Smooth muscle cell (in vitro differentiated cells): ENCODE data around the gene TAF3. TPM values are rescaled to one million over a fixed set of nuclear protein-coding genes. Genes with fewer than 3 reads are reported as not detected.
A peak's percentile ranks its signal among the peaks of the same experiment; 100 is the strongest.

Source experiments
- DNase-seq: peaks from one replicate; lab custom pipeline; 2025; ENCODE audit not compliant: unreplicated experiment; lab: John Stamatoyannopoulos, UW
- H2AFZ ChIP-seq: fragments of 200-600 bp; sonication (generic); 2 replicates; pipeline ENCODE4 v1.6.0; 2016; ENCODE audit warnings: antibody characterized with exemption, low read depth, mild to moderate bottlenecking
- H3F3A ChIP-seq: fragments of 200-600 bp; sonication (generic); 2 replicates; pipeline ENCODE4 v1.6.0; 2017; ENCODE audit warnings: antibody characterized with exemption, low read depth
- H3K27ac ChIP-seq: fragments of 200-600 bp; sonication (generic); 2 replicates; pipeline ENCODE4 v1.5.1; 2016; ENCODE audit warnings: low read depth, mild to moderate bottlenecking
- H3K27me3 ChIP-seq: fragments of 200-600 bp; sonication (generic); 2 replicates; pipeline ENCODE4 v1.6.1; 2016; ENCODE audit warnings: low read depth, mild to moderate bottlenecking
- H3K36me3 ChIP-seq: fragments of 200-600 bp; sonication (generic); 2 replicates; pipeline ENCODE4 v1.5.1; 2016; ENCODE audit warnings: low read depth
- H3K4me1 ChIP-seq: fragments of 200-600 bp; sonication (generic); 2 replicates; pipeline ENCODE4 v1.5.1; 2016; ENCODE audit warnings: low read depth
- H3K4me2 ChIP-seq: fragments of 200-600 bp; sonication (generic); 2 replicates; pipeline ENCODE4 v1.6.0; 2016; ENCODE audit warnings: mild to moderate bottlenecking
- H3K4me3 ChIP-seq: fragments of 200-600 bp; sonication (generic); 2 replicates; pipeline ENCODE4 v1.5.1; 2016; ENCODE audit warnings: mild to moderate bottlenecking
- H3K79me2 ChIP-seq: fragments of 200-600 bp; sonication (generic); 2 replicates; pipeline ENCODE4 v1.6.0; 2016; ENCODE audit warnings: low read depth, mild to moderate bottlenecking
- H3K9ac ChIP-seq: fragments of 200-600 bp; sonication (generic); 2 replicates; pipeline ENCODE4 v1.6.0; 2016; ENCODE audit warnings: low read depth
- H3K9me3 ChIP-seq: fragments of 200-600 bp; sonication (generic); replicated peaks from 2 replicates; pipeline ENCODE4 v1.5.1; 2016; ENCODE audit warnings: low read depth
- H4K20me1 ChIP-seq: fragments of 200-600 bp; sonication (generic); 2 replicates; pipeline ENCODE4 v1.6.0; 2016; ENCODE audit warnings: low read depth
- WGBS: methylation state at CpG from one replicate; pipeline ENCODE4 v1.1.7; 2016; ENCODE audit warnings: low lambda C conversion rate; 5-methylcytosine and 5-hydroxymethylcytosine counted together
- polyA plus RNA-seq: library from polyadenylated mRNA; unstranded; fragments of >200 nt; fragmentation: Nextera tagmentation; extraction: Ambion mirVana; gene quantifications from 2 replicates; pipeline ENCODE4 v1.2.1, GENCODE V29; 2016
- total RNA-seq: library from RNA; depleted of rRNA; stranded (reverse); fragments of >200 nt; gene quantifications from 2 replicates; pipeline ENCODE4 v1.2.3, GENCODE V29; 2014
- TF ChIP-seq, protein P1 (sequence below): fragments of 200-600 bp; sonication (generic); IDR thresholded peaks from 2 replicates; pipeline ENCODE4 v1.5.1; 2017; ENCODE audit warnings: borderline replicate concordance, mild to moderate bottlenecking, antibody characterized with exemption; ENCODE audit not compliant: insufficient read depth, poor library complexity, severe bottlenecking

TAF3 gene
- total and polyA plus RNA-seq, 2 experiments from 2014 or later: 3.7 to 7.0 TPM

DNA sequence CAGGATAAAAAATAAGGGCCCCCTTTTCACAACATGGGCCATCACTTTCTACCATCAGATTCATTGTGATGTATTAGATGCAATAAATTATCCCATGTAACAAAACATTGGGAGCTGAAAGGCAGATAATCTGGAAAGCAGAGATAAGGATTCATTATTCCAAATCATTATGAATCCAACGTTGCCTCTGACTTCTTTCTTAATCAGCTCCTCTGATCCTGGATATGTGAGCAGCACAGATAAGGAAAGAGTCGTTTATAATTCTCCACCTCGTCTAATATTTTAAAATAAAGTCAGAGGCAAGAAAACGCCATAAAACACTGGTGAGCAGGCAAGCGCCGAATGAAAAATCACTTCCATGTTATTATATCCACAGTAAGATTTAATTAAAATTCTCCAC is 222.3 kb downstream of the TAF3 start:
- H3K4me3 ChIP-seq: no peak overlapping the region
- WGBS: 29% methylated on average over 6 of the region's 6 CpGs

DNA sequence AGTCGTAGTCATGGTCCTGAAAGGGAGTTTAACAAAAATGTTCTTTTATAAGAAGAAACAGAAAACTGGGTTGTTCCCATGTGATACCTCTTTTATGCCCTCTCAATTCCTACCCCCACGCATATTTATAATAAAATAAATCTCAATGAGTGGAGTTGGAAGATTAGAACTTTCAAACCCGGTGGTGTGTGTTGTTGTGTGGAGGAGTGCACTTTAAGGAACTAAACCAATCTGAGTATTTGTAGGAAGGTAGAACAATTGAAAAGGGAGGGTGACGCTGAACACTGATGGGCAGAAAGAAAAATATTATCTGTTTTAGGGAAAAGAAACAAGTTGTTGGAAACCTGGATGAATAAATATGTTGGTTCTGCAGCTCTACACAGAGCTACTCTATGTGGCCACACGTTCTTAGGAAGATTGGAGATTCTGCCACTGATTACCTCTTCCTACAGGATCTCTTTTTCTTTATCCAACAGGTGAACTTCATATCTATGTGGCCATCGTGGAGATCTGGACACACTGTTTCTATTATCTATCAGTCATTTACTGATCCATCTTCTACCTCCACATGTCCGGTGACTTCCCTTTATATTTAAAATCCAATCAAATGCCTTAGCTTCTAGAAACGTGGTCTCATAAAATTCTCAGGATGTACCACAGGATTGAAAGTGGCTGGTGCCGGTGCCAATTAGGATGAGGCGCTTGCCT is 223.1 kb downstream of the TAF3 start:
- no peak for DNase-seq
- Histone ChIP-seq H3K36me3 (no peaks in the 10 kb centered on the region), H3K9ac (no peak overlapping the region), H2AFZ (no peak overlapping the region), H3K4me2 (no peak overlapping the region), H3F3A (no peaks in the 10 kb centered on the region), H3K27me3 (peaks cover 100% of the 10 kb centered on the region), H3K9me3 (no peaks in the 10 kb centered on the region), H3K4me1 (peaks cover 8% of the 10 kb centered on the region), H4K20me1 (no peaks in the 10 kb centered on the region), H3K27ac (no peak overlapping the region), H3K79me2 (no peaks in the 10 kb centered on the region), H3K4me3 (no peak overlapping the region)
- TF ChIP-seq, protein P1, sequence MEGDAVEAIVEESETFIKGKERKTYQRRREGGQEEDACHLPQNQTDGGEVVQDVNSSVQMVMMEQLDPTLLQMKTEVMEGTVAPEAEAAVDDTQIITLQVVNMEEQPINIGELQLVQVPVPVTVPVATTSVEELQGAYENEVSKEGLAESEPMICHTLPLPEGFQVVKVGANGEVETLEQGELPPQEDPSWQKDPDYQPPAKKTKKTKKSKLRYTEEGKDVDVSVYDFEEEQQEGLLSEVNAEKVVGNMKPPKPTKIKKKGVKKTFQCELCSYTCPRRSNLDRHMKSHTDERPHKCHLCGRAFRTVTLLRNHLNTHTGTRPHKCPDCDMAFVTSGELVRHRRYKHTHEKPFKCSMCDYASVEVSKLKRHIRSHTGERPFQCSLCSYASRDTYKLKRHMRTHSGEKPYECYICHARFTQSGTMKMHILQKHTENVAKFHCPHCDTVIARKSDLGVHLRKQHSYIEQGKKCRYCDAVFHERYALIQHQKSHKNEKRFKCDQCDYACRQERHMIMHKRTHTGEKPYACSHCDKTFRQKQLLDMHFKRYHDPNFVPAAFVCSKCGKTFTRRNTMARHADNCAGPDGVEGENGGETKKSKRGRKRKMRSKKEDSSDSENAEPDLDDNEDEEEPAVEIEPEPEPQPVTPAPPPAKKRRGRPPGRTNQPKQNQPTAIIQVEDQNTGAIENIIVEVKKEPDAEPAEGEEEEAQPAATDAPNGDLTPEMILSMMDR: no peak
- WGBS: 20% methylated on average over 10 of the region's 10 CpGs

More for the DNA sequence above, 222.3 kb downstream of the TAF3 start:
- H3F3A ChIP-seq: no peaks in the 10 kb centered on the region
- peaks cover 100% of the 10 kb centered on the region for H3K27me3 ChIP-seq
- no peaks in the 10 kb centered on the region for H3K36me3 ChIP-seq
- no peak overlapping the region for H2AFZ ChIP-seq
- H3K79me2 ChIP-seq: no peaks in the 10 kb centered on the region
- H3K27ac ChIP-seq: no peak overlapping the region
- DNase-seq: no peak
- no peaks in the 10 kb centered on the region for H4K20me1 ChIP-seq
- H3K9me3 ChIP-seq: no peaks in the 10 kb centered on the region
- no peak overlapping the region for H3K9ac ChIP-seq
- H3K4me1 ChIP-seq: peaks cover 15% of the 10 kb centered on the region
- H3K4me2 ChIP-seq: no peak overlapping the region
- TF ChIP-seq, protein P1: no peak

DNA sequence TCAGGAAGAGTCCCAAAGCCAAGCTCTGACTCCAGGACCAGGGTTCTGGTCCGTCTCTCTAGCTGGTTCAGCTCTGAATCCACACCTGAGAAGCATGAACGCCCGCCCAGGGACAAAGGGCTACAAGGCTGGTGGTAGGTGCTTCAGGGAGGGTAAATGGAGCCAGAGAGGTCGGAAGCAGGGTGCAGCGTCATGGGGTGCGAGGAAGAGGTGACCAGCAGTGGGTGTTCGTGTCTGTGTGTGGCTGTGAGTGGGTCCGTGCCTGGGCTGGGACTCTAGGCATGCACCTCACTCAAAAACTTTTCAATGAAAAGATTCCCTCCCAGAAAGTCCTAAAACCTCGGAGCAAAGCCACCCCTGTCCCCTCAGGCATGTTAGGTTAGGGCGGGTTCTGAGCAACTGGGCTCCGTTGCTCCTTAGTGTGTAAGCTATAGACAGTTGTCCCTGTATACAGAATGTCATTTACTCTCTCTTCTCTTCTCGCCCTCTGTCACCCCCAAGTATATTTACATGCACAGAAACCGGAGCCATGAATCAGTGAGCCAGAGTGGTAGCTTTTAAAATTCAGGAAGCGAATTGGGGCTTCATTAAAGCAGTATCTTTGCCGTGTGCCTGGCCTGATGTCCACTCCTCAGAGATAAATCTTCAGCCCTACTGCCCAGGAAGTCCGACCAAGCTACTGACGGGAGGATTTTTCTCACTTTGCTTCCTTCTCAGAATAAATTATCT is 223.9 kb downstream of the TAF3 start:
- Histone ChIP-seq H3K4me2 (peak overlapping the region; percentile 36), H3K27me3 (peaks cover 100% of the 10 kb centered on the region), H3K4me1 (peaks cover 13% of the 10 kb centered on the region), H3K27ac (no peak overlapping the region), H3K36me3 (no peaks in the 10 kb centered on the region), H3K9ac (no peak overlapping the region), H3F3A (no peaks in the 10 kb centered on the region), H3K4me3 (no peak overlapping the region), H4K20me1 (no peaks in the 10 kb centered on the region), H3K9me3 (no peaks in the 10 kb centered on the region), H3K79me2 (no peaks in the 10 kb centered on the region), H2AFZ (no peak overlapping the region)
- DNase-seq: no peak
- 7% methylated on average over 17 of the region's 17 CpGs for WGBS
- TF ChIP-seq, protein P1: no peak
